Stimulated activated CD4-positive, alpha-beta T cell treated with anti-CD3 and anti-CD28 coated beads, Interleukin-2, amount 100 ng/mL, for 24 hours (primary cell): ENCODE results near the gene DGCR8.
"Not testable (repeated sequence)": the region's sequence is repeated elsewhere in the genome, so short reads cannot be mapped to it uniquely, and the experiment has no call there.

ENCODE experiments used
- DNase-seq, 2 donors: peaks; one replicate each; pipeline ENCODE4 v3.0.0-alpha.2; 2020

The DGCR8 gene

DNA sequence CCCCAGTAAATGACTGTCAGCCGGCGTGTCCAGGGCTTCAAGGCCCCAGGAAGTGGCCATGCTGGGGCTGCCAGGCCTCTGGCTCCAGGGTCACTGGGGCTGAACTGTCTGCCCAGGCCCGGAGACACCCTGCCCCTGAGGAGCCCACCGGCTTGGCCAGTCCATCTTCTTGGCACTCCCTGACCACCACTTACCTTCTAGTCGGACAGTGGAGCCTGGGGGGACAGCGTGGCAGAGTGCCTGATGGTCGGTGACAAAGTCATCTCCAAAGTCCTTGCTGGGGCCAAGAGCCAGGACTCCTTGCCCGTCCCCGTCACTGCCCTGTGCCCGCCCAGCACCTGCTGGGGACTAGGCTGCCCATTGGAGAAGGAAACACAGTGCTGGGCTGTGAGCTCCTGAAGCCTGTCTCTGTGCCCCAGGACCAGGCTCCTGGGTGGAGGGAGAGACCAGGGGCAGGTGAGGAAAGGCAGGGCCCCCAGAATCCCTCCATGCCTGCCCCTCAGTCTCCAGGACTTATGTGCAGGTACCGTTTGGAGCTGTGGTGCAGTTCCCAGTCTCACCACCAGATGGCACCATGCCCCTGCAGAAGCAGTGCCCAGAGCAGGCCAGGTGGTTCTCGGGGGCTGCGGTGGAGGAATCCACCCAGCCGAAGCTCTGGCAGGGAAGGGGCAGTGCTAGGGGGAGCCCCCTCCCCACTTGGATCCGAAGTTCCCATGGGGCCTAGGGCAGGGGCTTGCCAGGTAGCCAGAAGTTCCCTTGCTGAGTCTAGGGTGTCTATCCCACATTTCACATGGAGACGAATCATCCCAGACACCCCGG is 76.8 kb downstream of the DGCR8 start:
- peak; percentile 93 to 95 for DNase-seq

DNA sequence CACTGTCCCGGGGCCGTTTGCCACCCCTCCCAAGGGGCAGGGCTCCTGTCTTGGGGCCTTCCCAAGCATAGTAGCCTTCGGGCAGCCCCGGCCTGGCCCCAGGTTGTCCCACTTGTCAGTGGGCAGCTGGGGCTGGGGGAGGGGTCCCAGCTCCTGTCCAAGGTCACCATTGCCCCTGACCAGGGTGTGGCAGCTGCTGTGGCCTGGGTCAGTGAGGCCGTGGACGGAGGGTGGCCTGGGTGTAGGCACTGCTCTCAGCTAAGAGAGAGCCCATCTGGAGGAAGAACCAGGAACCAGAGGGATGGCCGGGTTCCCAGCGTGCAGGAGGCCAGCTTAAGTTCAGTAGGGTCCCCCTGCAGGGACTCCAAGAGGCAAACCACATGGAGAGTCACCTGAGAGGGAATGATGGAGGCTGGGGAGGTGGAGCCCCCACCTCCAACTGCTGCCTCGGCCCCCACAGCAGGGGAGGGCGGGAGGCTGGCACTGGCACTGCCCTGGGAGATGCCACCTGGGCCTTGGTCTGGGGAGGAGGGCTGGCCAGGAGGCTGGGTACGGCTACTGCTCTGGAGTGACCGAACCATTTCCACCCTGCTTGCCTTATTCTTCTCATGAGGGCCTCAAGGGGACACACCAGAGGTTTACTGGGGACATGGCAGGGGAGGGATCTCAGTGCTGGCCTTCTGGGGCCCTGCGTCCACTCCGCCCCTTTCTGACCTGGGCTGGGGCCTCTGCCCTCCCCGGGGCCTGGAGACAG is 77.6 kb downstream of the DGCR8 start:
- DNase-seq, result no peak

DNA sequence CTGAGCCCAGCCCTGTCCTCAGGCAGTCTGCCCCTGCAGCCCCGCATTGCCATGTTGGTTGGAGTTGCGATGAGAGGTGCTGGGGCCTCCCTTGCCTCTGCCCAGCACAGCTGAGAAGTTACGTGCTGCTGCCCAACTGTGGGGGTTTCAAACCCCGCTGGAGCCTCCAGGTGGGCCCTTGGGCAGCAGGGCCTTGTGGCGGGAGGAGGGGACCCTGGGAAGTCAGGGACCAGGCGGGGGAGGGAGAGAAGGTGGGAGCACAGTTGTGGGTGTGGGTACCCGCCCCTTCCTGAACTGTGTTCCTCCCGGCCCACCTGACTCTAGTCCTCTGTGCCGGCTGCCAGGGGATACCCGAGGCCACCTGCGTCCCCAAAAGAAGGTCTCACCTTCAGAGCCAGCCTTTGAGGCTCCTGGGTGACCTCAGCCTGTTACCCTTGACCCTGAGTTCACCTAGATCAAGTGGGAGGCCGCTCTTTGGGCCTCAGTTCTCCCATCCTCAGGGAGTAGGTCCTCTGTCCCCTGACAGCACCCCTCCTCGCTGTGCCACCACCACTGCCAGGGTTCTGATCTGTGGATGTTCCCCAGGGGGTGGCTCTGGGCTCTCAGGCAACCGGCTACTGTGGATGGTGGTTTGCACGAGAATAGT is 78.5 kb downstream of the DGCR8 start:
- no peak for DNase-seq

DNA sequence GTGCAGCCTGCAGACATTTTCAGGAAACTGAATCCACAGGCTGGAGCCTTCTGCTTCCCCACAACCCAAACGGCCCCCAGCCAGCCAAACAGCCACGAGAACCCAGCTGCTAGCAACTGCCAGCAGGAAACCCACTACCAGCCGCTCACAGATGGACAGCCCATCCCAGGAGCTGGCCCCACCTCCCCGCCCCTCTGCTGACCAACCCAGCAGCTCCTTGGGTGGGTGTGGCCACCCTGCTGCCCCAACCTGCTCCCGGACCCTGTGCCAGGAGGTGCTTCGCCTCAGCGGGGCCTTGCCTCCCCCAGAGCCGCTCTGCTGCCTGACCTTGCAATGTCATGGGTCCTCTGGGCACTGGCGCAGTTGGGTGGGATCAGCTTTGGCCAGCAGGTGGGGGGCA is 79.0 kb downstream of the DGCR8 start:
- DNase-seq, result no peak

DNA sequence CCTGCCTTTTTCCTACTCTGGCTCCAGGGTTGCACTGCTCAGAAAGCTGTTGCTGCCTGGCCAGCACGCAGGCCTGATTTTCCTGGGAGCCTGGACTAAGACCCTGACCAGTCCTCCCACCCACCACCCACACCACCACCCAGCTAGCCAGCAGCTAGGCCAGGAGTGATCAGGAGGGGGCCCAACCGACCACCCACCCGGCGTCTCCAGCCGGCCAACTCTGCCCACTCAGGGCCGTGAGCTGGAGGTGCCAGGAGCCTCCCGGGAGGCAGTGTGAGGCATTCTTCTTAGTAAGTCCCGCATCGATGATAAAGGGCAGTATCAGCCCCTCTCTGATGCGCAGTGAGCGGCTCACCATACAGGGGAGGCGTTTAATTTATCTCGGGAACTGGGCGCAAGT is 79.5 kb downstream of the DGCR8 start:
- DNase-seq, result not testable (repeated sequence)

DNA sequence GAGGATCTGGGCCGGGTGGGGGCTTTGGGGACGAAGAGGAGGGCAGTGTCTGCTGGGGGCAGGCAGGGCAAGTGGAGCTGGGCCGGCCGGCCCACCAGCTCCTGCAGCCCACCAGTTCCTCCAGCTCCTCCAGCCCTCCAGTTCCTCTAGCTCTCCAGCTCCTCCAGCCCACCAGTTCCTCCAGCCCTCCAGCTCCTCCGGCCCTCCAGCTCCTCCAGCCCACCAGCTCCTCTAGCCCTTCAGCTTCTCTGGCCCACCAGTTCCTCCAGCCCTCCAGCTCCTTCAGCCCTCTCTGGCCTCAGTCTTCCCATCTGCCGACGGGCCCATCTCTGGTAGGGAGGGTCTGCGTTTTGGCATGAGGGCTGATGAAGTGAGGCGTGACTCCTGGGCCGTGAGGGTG is 80.0 kb downstream of the DGCR8 start:
- DNase-seq, result no peak
